Erythroblast (primary cell): ENCODE data around the gene ZNF516.

Experiments
- GATA1 ChIP-seq: IDR thresholded peaks from 2 replicates; pipeline ENCODE4 v1.6.1; 2011; ENCODE audit warnings: low read depth, mild to moderate bottlenecking, control low read depth, low read length, moderate library complexity
- POLR2A ChIP-seq: IDR thresholded peaks from 2 replicates; pipeline ENCODE4 v1.6.1; 2011; ENCODE audit warnings: mild to moderate bottlenecking, low read length

DNA sequence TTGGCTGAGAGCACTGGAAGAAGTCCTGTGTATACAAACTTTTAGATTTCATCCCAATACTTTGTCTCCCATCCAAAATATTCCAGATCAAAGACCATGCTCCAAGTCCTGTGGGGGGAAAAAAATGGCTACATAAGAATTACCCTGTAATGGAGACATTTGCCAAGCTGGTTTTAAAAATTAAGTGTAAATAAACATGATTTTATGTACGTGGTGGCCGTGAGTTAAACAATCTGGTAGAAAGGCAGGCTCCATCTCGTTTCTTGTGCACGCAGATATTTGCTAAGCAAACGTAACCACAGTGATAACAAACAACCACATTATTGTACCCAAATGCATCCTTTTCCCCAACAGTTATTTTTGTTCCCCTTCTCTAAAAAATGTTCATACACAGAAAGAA is 176.4 kb downstream of the ZNF516 start:
- no peak for TF ChIP-seq POLR2A
- no peak for TF ChIP-seq GATA1
